Ishikawa (cell line): ENCODE results near the gene CSTPP1.

ENCODE experiments used
- CREB1 ChIP-seq: IDR thresholded peaks from 2 replicates; pipeline ENCODE4 v1.6.1; 2012; ENCODE audit warnings: low read depth
- EP300 ChIP-seq: IDR thresholded peaks from 2 replicates; pipeline ENCODE4 v1.6.1; 2012; ENCODE audit warnings: borderline replicate concordance
- RAD21 ChIP-seq: IDR thresholded peaks from 2 replicates; pipeline ENCODE4 v1.6.1; 2012; ENCODE audit warnings: low read depth
- TAF1 ChIP-seq: IDR thresholded peaks from 2 replicates; pipeline ENCODE4 v1.6.1; 2012; ENCODE audit warnings: low read depth, mild to moderate bottlenecking
- TEAD4 ChIP-seq: IDR thresholded peaks from 2 replicates; pipeline ENCODE4 v1.6.1; 2012
- TF ChIP-seq, protein P1 (sequence below): IDR thresholded peaks from 2 replicates; pipeline ENCODE4 v1.6.1; 2012; ENCODE audit warnings: low read depth, mild to moderate bottlenecking
- TF ChIP-seq, protein P2 (sequence below): IDR thresholded peaks from 2 replicates; pipeline ENCODE4 v1.6.1; 2012

DNA sequence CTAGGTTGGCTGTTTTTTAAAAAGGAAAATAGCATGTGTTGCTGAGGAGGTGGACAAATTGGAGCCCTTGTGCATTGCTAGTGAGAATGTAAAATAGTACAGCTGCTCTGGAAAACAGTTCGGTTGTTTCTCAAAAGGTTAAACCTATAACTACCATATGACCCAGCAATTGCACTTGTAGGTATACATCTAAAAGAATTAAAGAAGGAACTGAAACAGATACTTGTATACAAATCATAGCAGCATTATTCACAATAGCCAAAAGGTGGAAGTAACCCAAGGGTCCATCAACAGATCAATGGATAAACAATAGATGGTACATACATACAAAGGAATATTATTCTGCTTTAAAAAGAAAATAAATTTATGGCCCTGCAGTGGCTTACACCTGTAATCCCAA is 111.4 kb downstream of the CSTPP1 start:
- TF ChIP-seq, protein P1, sequence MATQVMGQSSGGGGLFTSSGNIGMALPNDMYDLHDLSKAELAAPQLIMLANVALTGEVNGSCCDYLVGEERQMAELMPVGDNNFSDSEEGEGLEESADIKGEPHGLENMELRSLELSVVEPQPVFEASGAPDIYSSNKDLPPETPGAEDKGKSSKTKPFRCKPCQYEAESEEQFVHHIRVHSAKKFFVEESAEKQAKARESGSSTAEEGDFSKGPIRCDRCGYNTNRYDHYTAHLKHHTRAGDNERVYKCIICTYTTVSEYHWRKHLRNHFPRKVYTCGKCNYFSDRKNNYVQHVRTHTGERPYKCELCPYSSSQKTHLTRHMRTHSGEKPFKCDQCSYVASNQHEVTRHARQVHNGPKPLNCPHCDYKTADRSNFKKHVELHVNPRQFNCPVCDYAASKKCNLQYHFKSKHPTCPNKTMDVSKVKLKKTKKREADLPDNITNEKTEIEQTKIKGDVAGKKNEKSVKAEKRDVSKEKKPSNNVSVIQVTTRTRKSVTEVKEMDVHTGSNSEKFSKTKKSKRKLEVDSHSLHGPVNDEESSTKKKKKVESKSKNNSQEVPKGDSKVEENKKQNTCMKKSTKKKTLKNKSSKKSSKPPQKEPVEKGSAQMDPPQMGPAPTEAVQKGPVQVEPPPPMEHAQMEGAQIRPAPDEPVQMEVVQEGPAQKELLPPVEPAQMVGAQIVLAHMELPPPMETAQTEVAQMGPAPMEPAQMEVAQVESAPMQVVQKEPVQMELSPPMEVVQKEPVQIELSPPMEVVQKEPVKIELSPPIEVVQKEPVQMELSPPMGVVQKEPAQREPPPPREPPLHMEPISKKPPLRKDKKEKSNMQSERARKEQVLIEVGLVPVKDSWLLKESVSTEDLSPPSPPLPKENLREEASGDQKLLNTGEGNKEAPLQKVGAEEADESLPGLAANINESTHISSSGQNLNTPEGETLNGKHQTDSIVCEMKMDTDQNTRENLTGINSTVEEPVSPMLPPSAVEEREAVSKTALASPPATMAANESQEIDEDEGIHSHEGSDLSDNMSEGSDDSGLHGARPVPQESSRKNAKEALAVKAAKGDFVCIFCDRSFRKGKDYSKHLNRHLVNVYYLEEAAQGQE, result no peak
- TF ChIP-seq TAF1, result no peak
- no peak for TF ChIP-seq RAD21
- TF ChIP-seq, protein P2, sequence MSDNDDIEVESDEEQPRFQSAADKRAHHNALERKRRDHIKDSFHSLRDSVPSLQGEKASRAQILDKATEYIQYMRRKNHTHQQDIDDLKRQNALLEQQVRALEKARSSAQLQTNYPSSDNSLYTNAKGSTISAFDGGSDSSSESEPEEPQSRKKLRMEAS, result no peak
- no peak for TF ChIP-seq TEAD4
- no peak for TF ChIP-seq EP300
- TF ChIP-seq CREB1, result no peak
